CD4-positive, CD25-positive, alpha-beta regulatory T cell (primary cell): Measurements from ENCODE around the gene NRTN. TPM values are rescaled to one million over a fixed set of nuclear protein-coding genes. Genes with fewer than 3 reads are reported as not detected.

Experiments used
- ATAC-seq, 2 donors: fragments of 150-1000 bp; cut with Tn5 transposase; one replicate each; pipeline ENCODE4 v1.10.0; 2021; ENCODE audit warnings: low read depth in 2 of 2, moderate number of reproducible peaks in 2 of 2, moderate library complexity in 1 of 2
- DNase-seq, 3 donors: peaks; one replicate each; pipeline versions ENCODE4 v3.0.0 to v3.0.0-alpha.2; 2012 to 2022; ENCODE audit warnings: mixed read lengths in 1 of 3
- H3K27ac ChIP-seq: one replicate; pipeline ENCODE4 v1.7.0; 2013; ENCODE audit warnings: mild to moderate bottlenecking, low read length; ENCODE audit not compliant: insufficient read depth, poor library complexity, severe bottlenecking
- H3K27me3 ChIP-seq: one replicate; pipeline ENCODE4 v1.7.0; 2013; ENCODE audit warnings: low read length; ENCODE audit not compliant: control insufficient read depth, insufficient read depth
- H3K36me3 ChIP-seq: one replicate; pipeline ENCODE4 v1.7.0; 2013; ENCODE audit warnings: mild to moderate bottlenecking, low read length, moderate library complexity; ENCODE audit not compliant: control insufficient read depth, insufficient read depth
- H3K4me1 ChIP-seq: 2 replicates; pipeline ENCODE4 v1.7.0; 2013; ENCODE audit warnings: mild to moderate bottlenecking, low read length; ENCODE audit not compliant: insufficient read depth, control insufficient read depth, poor library complexity, severe bottlenecking
- H3K4me3 ChIP-seq: one replicate; pipeline ENCODE4 v1.7.0; 2013; ENCODE audit warnings: low read depth, mild to moderate bottlenecking, low read length, moderate library complexity
- H3K9me3 ChIP-seq, 2 experiments: 1 replicate in 1 of 2; 2 replicates in 1 of 2; pipeline ENCODE4 v1.7.0; 2013; ENCODE audit warnings: low read length in 2 of 2, mild to moderate bottlenecking in 1 of 2, moderate library complexity in 1 of 2; ENCODE audit not compliant: control insufficient read depth in 2 of 2
- H3K27ac Mint-ChIP-seq, 3 donors: one replicate each; pipeline ENCODE4 v1.8.0; 2020 to 2022; ENCODE audit warnings: mild to moderate bottlenecking in 3 of 3, mixed read lengths in 3 of 3, moderate library complexity in 2 of 3
- H3K27me3 Mint-ChIP-seq: one replicate; pipeline ENCODE4 v1.8.0; 2022; ENCODE audit warnings: mild to moderate bottlenecking, mixed read lengths
- H3K36me3 Mint-ChIP-seq: one replicate; pipeline ENCODE4 v1.8.0; 2020; ENCODE audit warnings: mixed read lengths
- H3K4me1 Mint-ChIP-seq, 4 donors: one replicate each; pipeline ENCODE4 v1.8.0; 2020 to 2022; ENCODE audit warnings: mixed read lengths in 4 of 4, mild to moderate bottlenecking in 1 of 4
- H3K4me3 Mint-ChIP-seq, 4 donors: one replicate each; pipeline ENCODE4 v1.8.0; 2020 to 2022; ENCODE audit warnings: mild to moderate bottlenecking in 4 of 4, mixed read lengths in 4 of 4, moderate library complexity in 3 of 4
- H3K9me3 Mint-ChIP-seq, 7 donors: one replicate each; pipeline ENCODE4 v1.8.0; 2020 to 2022; ENCODE audit warnings: mixed read lengths in 7 of 7, mild to moderate bottlenecking in 3 of 7, moderate library complexity in 2 of 7
- polyA plus RNA-seq, 4 donors: library from polyadenylated mRNA; unstranded; fragments of 300-500 nt; fragmentation: Illumina TruSeq; gene quantifications; one replicate each; pipeline ENCODE4 v1.2.3, GENCODE V29; 2021
- total RNA-seq: library from RNA; stranded (reverse); gene quantifications from one replicate; pipeline ENCODE4 v1.2.3, GENCODE V29; 2022

Gene NRTN, protein sequence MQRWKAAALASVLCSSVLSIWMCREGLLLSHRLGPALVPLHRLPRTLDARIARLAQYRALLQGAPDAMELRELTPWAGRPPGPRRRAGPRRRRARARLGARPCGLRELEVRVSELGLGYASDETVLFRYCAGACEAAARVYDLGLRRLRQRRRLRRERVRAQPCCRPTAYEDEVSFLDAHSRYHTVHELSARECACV
- total RNA-seq (not detected), polyA plus RNA-seq (under 1 TPM in 2 of 4 donors, not detected in 2; 0.21 to 0.68 TPM)

DNA sequence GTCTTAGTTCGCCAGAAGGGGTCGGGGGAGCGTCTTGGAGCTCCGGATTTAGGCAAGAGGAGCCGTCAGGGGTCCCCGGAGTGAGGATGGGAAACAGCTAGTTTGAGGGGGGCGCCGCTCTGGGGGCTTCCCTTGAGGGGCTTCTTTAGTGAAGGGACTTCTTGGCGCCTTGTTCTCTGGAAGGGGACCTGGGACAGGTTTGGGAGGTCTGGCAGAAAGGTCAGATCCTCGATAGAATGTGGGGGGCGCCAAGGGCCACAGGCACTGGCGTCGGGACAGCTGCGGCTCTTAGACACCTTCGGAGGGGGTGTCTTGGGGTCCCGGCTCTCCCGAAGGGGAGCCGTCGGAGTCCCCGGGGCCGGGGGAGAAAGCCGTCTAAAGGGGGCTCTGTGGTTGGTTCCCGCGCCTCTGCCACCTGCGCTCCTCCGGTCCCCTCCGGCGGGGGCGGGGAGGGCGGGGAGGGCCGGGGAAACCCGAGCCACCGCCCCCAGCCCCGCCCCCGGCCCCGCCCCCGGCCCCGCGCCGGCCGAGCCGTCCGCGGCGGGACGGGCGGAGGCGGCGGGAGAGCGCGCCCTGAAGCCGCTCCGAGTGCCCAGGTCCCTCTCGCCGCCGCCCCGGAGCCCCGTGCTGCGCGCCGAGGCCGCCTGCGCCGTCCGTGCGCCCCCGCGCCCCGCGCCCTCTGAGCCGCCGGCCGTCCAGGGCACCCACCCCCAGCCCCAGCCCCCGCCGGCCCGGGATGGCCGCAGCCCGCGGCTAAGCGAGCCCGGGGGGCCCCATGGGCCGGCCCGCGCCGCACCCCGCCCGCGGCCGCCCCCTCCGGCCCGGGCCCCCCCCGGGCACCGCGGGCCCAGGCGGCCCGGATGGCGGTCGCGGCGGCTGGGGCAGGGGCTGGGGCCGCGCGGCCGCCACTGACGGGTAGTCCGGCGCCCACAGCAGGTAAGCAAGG lies at the start of gene NRTN:
Gene NRTN, plus strand, starts transcription at position 552 of the 946 bp plus-strand sequence. CDS start 19,099 bp downstream, outside the sequence.
- H3K27ac ChIP-seq = no peak within 1 kb of the TSS
- H3K4me3 ChIP-seq = no peak within 1 kb of the TSS

DNA sequence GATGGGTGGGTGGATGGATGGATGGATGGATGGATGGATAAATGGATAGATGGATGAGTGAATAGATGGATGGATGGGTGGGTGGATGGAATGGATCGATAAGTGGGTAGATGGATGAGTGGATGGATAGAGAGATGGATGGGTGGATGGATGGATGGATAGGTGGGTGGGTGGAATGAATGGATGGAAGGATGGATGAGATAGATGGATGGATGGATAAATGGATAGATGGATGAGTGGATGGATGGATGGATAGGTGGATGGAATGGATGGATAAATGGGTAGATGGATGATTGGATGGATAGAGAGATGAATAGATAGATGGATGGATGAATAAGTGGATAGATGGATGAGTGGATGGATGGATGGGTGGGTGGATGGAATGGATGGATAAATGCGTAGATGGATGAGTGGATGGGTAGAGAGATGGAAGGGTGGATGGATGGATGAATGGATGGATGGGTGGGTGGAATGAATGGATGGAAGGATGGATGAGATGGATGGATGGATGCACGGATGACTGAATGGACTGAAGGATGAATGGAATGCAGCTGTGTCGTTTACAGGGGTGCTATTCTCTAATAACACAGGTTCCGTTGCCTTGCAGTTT lies 42.2 kb upstream of the NRTN start:
- Histone ChIP-seq H3K27me3 (no peaks in the 10 kb centered on the region), H3K36me3 (no peaks in the 10 kb centered on the region), H3K4me1 (no peaks in the 10 kb centered on the region), H3K27ac (no peak overlapping the region), H3K4me3 (no peak overlapping the region), H3K9me3 (no peaks in the 10 kb centered on the region)
- no peaks in the 10 kb centered on the region for H3K36me3 Mint-ChIP-seq
- ATAC-seq (no peak), DNase-seq (no peak)
- no peak overlapping the region for H3K4me3 Mint-ChIP-seq
- no peaks in the 10 kb centered on the region for H3K27me3 Mint-ChIP-seq
- H3K27ac Mint-ChIP-seq = no peak overlapping the region
- peaks cover 0 to 3% (median 0%) of the 10 kb centered on the region in 7 donors for H3K9me3 Mint-ChIP-seq
- H3K4me1 Mint-ChIP-seq = peaks cover 0 to 2% (median 0%) of the 10 kb centered on the region in 4 donors

More for the DNA sequence above, at the start of gene NRTN:
- Mint-ChIP-seq H3K36me3 (no peaks in the 10 kb centered on the region), H3K4me3 (peak within 1 kb of the TSS; percentile 75 to 81 (median 79)), H3K4me1 (peaks cover 0 to 32% (median 4%) of the 10 kb centered on the region in 4 donors), H3K9me3 (peaks cover 0 to 5% (median 0%) of the 10 kb centered on the region in 7 donors), H3K27ac (peak within 1 kb of the TSS in 1 of 3 donors; percentile 44), H3K27me3 (peaks cover 41% of the 10 kb centered on the region)
- Histone ChIP-seq H3K9me3 (no peaks in the 10 kb centered on the region), H3K27me3 (peaks cover 1% of the 10 kb centered on the region), H3K4me1 (peaks cover 20% of the 10 kb centered on the region), H3K36me3 (no peaks in the 10 kb centered on the region)
- no peak for ATAC-seq
- peak in 2 of 3 donors; percentile 33 to 45 for DNase-seq

DNA sequence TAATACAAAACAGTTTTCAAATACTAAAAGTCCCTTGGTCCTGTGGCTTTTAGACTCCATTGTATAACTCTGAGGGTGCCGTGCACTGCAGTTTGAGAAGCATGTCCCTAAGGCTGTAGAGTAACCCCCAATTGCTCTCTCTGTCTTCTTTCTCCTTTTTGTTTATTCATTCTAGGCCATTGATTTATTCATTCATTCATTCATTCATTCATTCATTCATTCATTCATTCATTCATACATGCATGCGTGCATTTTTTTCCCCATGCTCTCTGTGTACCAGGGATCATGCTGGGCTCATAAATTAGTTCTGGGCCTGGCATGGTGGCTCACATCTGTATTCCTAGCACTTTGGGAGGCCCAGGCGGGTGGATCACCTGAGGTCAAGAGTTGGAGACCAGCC lies 39.6 kb upstream of the NRTN start:
- Mint-ChIP-seq H3K36me3 (no peaks in the 10 kb centered on the region), H3K4me3 (no peak overlapping the region), H3K9me3 (peaks cover 0 to 3% (median 0%) of the 10 kb centered on the region in 7 donors)

GRCh38 chr19:5767949-5768348 lies 36.9 kb upstream of the NRTN start:
- no peaks in the 10 kb centered on the region for H3K27me3 ChIP-seq
- H3K4me3 ChIP-seq = no peak overlapping the region
- no peaks in the 10 kb centered on the region for H3K9me3 ChIP-seq
- Mint-ChIP-seq H3K27ac (no peak overlapping the region), H3K9me3 (no peaks in the 10 kb centered on the region), H3K36me3 (no peaks in the 10 kb centered on the region), H3K4me1 (peaks cover 0 to 4% (median under 1%) of the 10 kb centered on the region in 4 donors), H3K27me3 (no peaks in the 10 kb centered on the region), H3K4me3 (no peak overlapping the region)
- ATAC-seq (no peak), DNase-seq (no peak)
- no peaks in the 10 kb centered on the region for H3K4me1 ChIP-seq
- H3K27ac ChIP-seq = no peak overlapping the region
- H3K36me3 ChIP-seq = no peaks in the 10 kb centered on the region

More for the DNA sequence above, 39.6 kb upstream of the NRTN start:
- no peaks in the 10 kb centered on the region for H3K9me3 ChIP-seq
- Mint-ChIP-seq H3K27ac (no peak overlapping the region), H3K4me1 (peaks cover 0 to 4% (median under 1%) of the 10 kb centered on the region in 4 donors), H3K27me3 (no peaks in the 10 kb centered on the region)
- H3K4me3 ChIP-seq = no peak overlapping the region
- DNase-seq (no peak), ATAC-seq (no peak)
- no peaks in the 10 kb centered on the region for H3K36me3 ChIP-seq
- no peaks in the 10 kb centered on the region for H3K4me1 ChIP-seq
- H3K27me3 ChIP-seq = no peaks in the 10 kb centered on the region
- H3K27ac ChIP-seq = no peak overlapping the region

DNA sequence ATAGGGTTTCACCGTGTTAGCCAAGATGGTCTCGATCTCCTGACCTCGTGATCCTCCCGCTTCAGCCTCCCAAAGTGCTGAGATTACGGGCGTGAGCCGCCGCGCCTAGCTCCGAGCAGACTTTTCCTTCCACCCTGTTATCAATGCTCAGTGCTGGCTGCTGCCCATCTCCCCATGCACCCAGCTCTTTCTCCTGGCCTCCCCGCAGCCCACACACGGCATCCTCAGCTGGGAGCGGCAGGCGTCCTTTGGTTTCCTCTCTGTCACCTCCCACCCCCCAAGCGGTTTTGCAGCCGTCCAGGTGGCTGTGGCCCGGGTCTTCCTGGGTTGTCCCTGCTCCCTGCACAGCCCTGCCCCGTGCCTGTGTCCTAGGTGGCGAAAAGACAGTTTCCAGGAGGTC lies 32.5 kb upstream of the NRTN start:
- Histone ChIP-seq H3K36me3 (no peaks in the 10 kb centered on the region), H3K27me3 (no peaks in the 10 kb centered on the region), H3K4me1 (no peaks in the 10 kb centered on the region), H3K27ac (no peak overlapping the region), H3K9me3 (no peaks in the 10 kb centered on the region), H3K4me3 (no peak overlapping the region)
- Mint-ChIP-seq H3K36me3 (no peaks in the 10 kb centered on the region), H3K4me1 (peaks cover 0 to 4% (median 0%) of the 10 kb centered on the region in 4 donors), H3K27me3 (peaks cover 7% of the 10 kb centered on the region), H3K27ac (no peak overlapping the region), H3K9me3 (no peaks in the 10 kb centered on the region), H3K4me3 (no peak overlapping the region)
- no peak for ATAC-seq
- DNase-seq = no peak

- Histone ChIP-seq H3K27ac (no peak overlapping the region), H3K4me1 (no peaks in the 10 kb centered on the region), H3K27me3 (no peaks in the 10 kb centered on the region), H3K4me3 (no peak overlapping the region), H3K9me3 (no peaks in the 10 kb centered on the region), H3K36me3 (no peaks in the 10 kb centered on the region)
- DNase-seq (no peak), ATAC-seq (no peak)
- H3K4me3 Mint-ChIP-seq = no peak overlapping the region
- no peaks in the 10 kb centered on the region for H3K9me3 Mint-ChIP-seq
- peaks cover 0 to 4% (median 0%) of the 10 kb centered on the region in 4 donors for H3K4me1 Mint-ChIP-seq
- H3K36me3 Mint-ChIP-seq = no peaks in the 10 kb centered on the region
- H3K27me3 Mint-ChIP-seq = peaks cover 7% of the 10 kb centered on the region
- no peak overlapping the region for H3K27ac Mint-ChIP-seq
Observed at GRCh38 chr19:5773276-5773675, 31.6 kb upstream of the NRTN start.

DNA sequence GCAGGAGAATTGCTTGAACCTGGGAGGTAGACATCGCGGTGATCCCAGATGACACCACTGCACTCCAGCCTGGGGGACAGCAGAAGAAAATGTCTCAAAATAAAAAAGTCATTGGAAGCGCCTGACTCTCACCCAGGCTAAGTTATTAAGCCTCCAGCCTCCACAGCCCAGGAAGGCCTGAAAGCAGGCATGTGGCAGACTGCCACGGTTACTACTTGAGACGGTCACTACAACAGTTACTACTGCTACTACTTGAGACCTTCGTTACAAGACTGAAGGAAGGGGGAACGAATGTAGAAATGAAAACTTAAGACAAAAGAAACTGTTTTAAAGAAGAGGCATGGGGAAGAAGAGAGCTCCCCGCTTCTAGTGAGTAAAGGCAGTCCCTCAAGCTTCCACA lies 29.9 kb upstream of the NRTN start:
- no peaks in the 10 kb centered on the region for H3K4me1 Mint-ChIP-seq
- ATAC-seq (no peak), DNase-seq (no peak)
- H3K36me3 ChIP-seq = no peaks in the 10 kb centered on the region
- H3K27ac ChIP-seq = no peak overlapping the region
- peaks cover 7% of the 10 kb centered on the region for H3K27me3 Mint-ChIP-seq
- H3K4me1 ChIP-seq = no peaks in the 10 kb centered on the region
- H3K4me3 ChIP-seq = no peak overlapping the region
- H3K27me3 ChIP-seq = no peaks in the 10 kb centered on the region
- H3K9me3 ChIP-seq = no peaks in the 10 kb centered on the region
- H3K27ac Mint-ChIP-seq = no peak overlapping the region
- no peaks in the 10 kb centered on the region for H3K36me3 Mint-ChIP-seq
- H3K4me3 Mint-ChIP-seq = no peak overlapping the region
- H3K9me3 Mint-ChIP-seq = no peaks in the 10 kb centered on the region
